WTC11 (cell line): ENCODE data around the gene FGR. TPM values are rescaled to one million over a fixed set of nuclear protein-coding genes. Genes with fewer than 3 reads are reported as not detected.
A peak's percentile ranks its signal among the peaks of the same experiment; 100 is the strongest.

ENCODE experiments used
- ATAC-seq: fragments of 200-7000 bp; cut with Tn5 transposase; 2 replicates; pipeline ENCODE4 v1.10.0; 2021; ENCODE audit warnings: mild to moderate bottlenecking, moderate library complexity
- CTCF ChIA-PET: fragments of 300-600 bp; sonication (Branson Sonifier 250); formaldehyde crosslinking; loops from one replicate; lab custom pipeline; 2021; ENCODE audit warnings: antibody characterized with exemption; lab: Charles Lee
- POLR2A ChIA-PET: fragments of 350-600 bp; sonication (Branson Sonifier 250); formaldehyde crosslinking; loops from one replicate; lab custom pipeline; 2021; ENCODE audit warnings: antibody characterized with exemption; lab: Charles Lee
- DNase-seq: peaks from one replicate; pipeline ENCODE4 v3.0.0; 2021; ENCODE audit warnings: low spot score
- H3K27ac Mint-ChIP-seq: 2 replicates; pipeline ENCODE4 v1.8.0; 2021; ENCODE audit warnings: mixed read lengths
- H3K27me3 Mint-ChIP-seq: 2 replicates; pipeline ENCODE4 v1.8.0; 2021; ENCODE audit warnings: low read depth, mild to moderate bottlenecking, moderate library complexity, mixed read lengths
- H3K36me3 Mint-ChIP-seq: 2 replicates; pipeline ENCODE4 v1.8.0; 2021; ENCODE audit warnings: mixed read lengths
- H3K4me1 Mint-ChIP-seq: 2 replicates; pipeline ENCODE4 v1.8.0; 2022; ENCODE audit warnings: mixed read lengths
- H3K4me3 Mint-ChIP-seq: 2 replicates; pipeline ENCODE4 v1.8.0; 2021; ENCODE audit warnings: mild to moderate bottlenecking, moderate library complexity, mixed read lengths
- H3K9me3 Mint-ChIP-seq: 2 replicates; pipeline ENCODE4 v1.8.0; 2021; ENCODE audit warnings: mixed read lengths
- AFF4 ChIP-seq: sonication (generic); formaldehyde crosslinking; IDR thresholded peaks from 2 replicates; pipeline ENCODE4 v1.8.1; 2023; ENCODE audit warnings: mild to moderate bottlenecking, missing genetic modification reagents, borderline replicate concordance
- ATF1 ChIP-seq: sonication (generic); formaldehyde crosslinking; IDR thresholded peaks from 2 replicates; pipeline ENCODE4 v1.8.1; 2023; ENCODE audit warnings: mild to moderate bottlenecking, moderate library complexity, missing genetic modification reagents
- CREB1 ChIP-seq: sonication (generic); formaldehyde crosslinking; IDR thresholded peaks from 2 replicates; pipeline ENCODE4 v1.8.0; 2023; ENCODE audit warnings: mild to moderate bottlenecking, missing genetic modification reagents
- CTCF ChIP-seq: fragments of 200-600 bp; IDR thresholded peaks from 2 replicates; pipeline ENCODE4 v1.8.0; 2022; ENCODE audit warnings: antibody characterized with exemption
- ELF4 ChIP-seq: sonication (generic); formaldehyde crosslinking; IDR thresholded peaks from 2 replicates; pipeline ENCODE4 v1.8.1; 2022; ENCODE audit warnings: low read depth, mild to moderate bottlenecking, moderate library complexity, missing genetic modification reagents
- ERG ChIP-seq: fragments of 250-450 bp; sonication (Bioruptor Pico); IDR thresholded peaks from 2 replicates; pipeline ENCODE4 v1.8.0; 2021; ENCODE audit warnings: mild to moderate bottlenecking
- ETV6 ChIP-seq: sonication (generic); formaldehyde crosslinking; IDR thresholded peaks from 2 replicates; pipeline ENCODE4 v1.8.1; 2022; ENCODE audit warnings: mild to moderate bottlenecking, missing genetic modification reagents
- FOXP1 ChIP-seq: sonication (generic); formaldehyde crosslinking; IDR thresholded peaks from 2 replicates; pipeline ENCODE4 v1.8.0; 2022; ENCODE audit warnings: missing genetic modification reagents, mild to moderate bottlenecking, moderate library complexity, borderline replicate concordance
- GRHL2 ChIP-seq: fragments of 250-450 bp; sonication (Bioruptor Pico); IDR thresholded peaks from 2 replicates; pipeline ENCODE4 v1.8.0; 2022; ENCODE audit warnings: mild to moderate bottlenecking, moderate library complexity; ENCODE audit not compliant: insufficient replicate concordance, severe bottlenecking
- NR1H2 ChIP-seq: sonication (generic); formaldehyde crosslinking; IDR thresholded peaks from 2 replicates; pipeline ENCODE4 v1.9.0; 2021; ENCODE audit warnings: mild to moderate bottlenecking, moderate library complexity, missing genetic modification reagents
- SMAD3 ChIP-seq: sonication (generic); formaldehyde crosslinking; IDR thresholded peaks from 2 replicates; pipeline ENCODE4 v1.8.0; 2022; ENCODE audit warnings: missing genetic modification reagents, mild to moderate bottlenecking, borderline replicate concordance
- TCF7 ChIP-seq: sonication (generic); formaldehyde crosslinking; IDR thresholded peaks from 2 replicates; pipeline ENCODE4 v1.8.0; 2022; ENCODE audit warnings: mild to moderate bottlenecking, low read depth, missing genetic modification reagents, moderate library complexity
- TP53 ChIP-seq: sonication (generic); formaldehyde crosslinking; IDR thresholded peaks from 2 replicates; pipeline ENCODE4 v1.8.1; 2023; ENCODE audit warnings: mild to moderate bottlenecking, missing genetic modification reagents
- ZNF532 ChIP-seq: fragments of 250-450 bp; sonication (Bioruptor Pico); IDR thresholded peaks from 2 replicates; pipeline ENCODE4 v1.9.0; 2021; ENCODE audit warnings: mild to moderate bottlenecking, borderline replicate concordance
- ZSCAN18 ChIP-seq: fragments of 250-450 bp; sonication (Bioruptor Pico); IDR thresholded peaks from 2 replicates; pipeline ENCODE4 v2.1.2; 2022; ENCODE audit warnings: mild to moderate bottlenecking, moderate library complexity
- total RNA-seq: library from RNA; stranded (reverse); gene quantifications from 3 replicates; pipeline ENCODE4 v1.2.3, GENCODE V29; 2021

Gene FGR
- total RNA-seq, 1 experiment from 2014 or later, result 0.77 TPM

- peak overlapping the region; percentile 40 for H3K27ac Mint-ChIP-seq
- DNase-seq, result no peak
- no peak for TF ChIP-seq ATF1 (CRISPR knock-in tag)
- 0 out of 2 replicates have a peak, but pooled peaks have one; percentile 4 for TF ChIP-seq SMAD3 (CRISPR knock-in tag)
- no peak for TF ChIP-seq AFF4
- TF ChIP-seq, all 79 proteins: peak for 1
- ChIA-PET CTCF (interaction anchor here (0.6 to 16.7 kb wide), 52 partner anchors 9 to 310 kb away, joined by 3 to 376 read pairs (median 8); partner anchors contain the start of genes CD164L2, FAM76A, GPR3 and IFI6), POLR2A (interaction anchor here (0.6 to 3.9 kb wide), 6 partner anchors 10 to 204 kb away, joined by 3 to 21 read pairs (median 5); no protein-coding TSS in a partner anchor)
- no peaks in the 10 kb centered on the region for H3K9me3 Mint-ChIP-seq
- peaks cover 34% of the 10 kb centered on the region for H3K4me1 Mint-ChIP-seq
- H3K36me3 Mint-ChIP-seq, result no peaks in the 10 kb centered on the region
- no peak for ATAC-seq
- no peaks in the 10 kb centered on the region; the same call in none of the 2 replicates for H3K27me3 Mint-ChIP-seq
- peak overlapping the region; percentile 92 for H3K4me3 Mint-ChIP-seq
Observed at GRCh38 chr1:27606708-27607238, 28.2 kb downstream of the FGR start.

- DNase-seq, result peak; percentile 82
- TF ChIP-seq CTCF (peak; percentile 83), NR1H2 (no peak), ZSCAN18 (no peak), FOXP1 (CRISPR knock-in tag) (no peak), TCF7 (no peak), CREB1 (CRISPR knock-in tag) (no peak), ETV6 (no peak), ZNF532 (no peak), GRHL2 (no peak), SMAD3 (CRISPR knock-in tag) (0 out of 2 replicates have a peak, but pooled peaks have one; percentile 4), ELF4 (CRISPR knock-in tag) (no peak), ERG (CRISPR knock-in tag) (no peak), TP53 (CRISPR knock-in tag) (no peak)
- TF ChIP-seq, all 79 proteins: peak for 2
- peak; percentile 18 for ATAC-seq
- Mint-ChIP-seq H3K36me3 (no peaks in the 10 kb centered on the region), H3K9me3 (no peaks in the 10 kb centered on the region), H3K4me1 (peaks cover 41% of the 10 kb centered on the region), H3K27me3 (no peaks in the 10 kb centered on the region; the same call in none of the 2 replicates), H3K27ac (peak overlapping the region; percentile 86), H3K4me3 (peak overlapping the region; percentile 92)
- ChIA-PET CTCF (interaction anchor here (0.5 to 16.7 kb wide), 64 partner anchors 9 to 532 kb away, joined by 3 to 376 read pairs (median 7); partner anchors contain the start of genes CD164L2, FAM76A, GPR3 and IFI6), POLR2A (interaction anchor here (0.6 to 3.9 kb wide), 6 partner anchors 31 to 203 kb away, joined by 3 to 21 read pairs (median 5); no protein-coding TSS in a partner anchor)
Observed at GRCh38 chr1:27605796-27606707, 28.9 kb downstream of the FGR start.
